ENCODE results near the gene AP4S1.
"Not testable (repeated sequence)": the region's sequence is repeated elsewhere in the genome, so short reads cannot be mapped to it uniquely, and the experiment has no call there.

Gene AP4S1

DNA sequence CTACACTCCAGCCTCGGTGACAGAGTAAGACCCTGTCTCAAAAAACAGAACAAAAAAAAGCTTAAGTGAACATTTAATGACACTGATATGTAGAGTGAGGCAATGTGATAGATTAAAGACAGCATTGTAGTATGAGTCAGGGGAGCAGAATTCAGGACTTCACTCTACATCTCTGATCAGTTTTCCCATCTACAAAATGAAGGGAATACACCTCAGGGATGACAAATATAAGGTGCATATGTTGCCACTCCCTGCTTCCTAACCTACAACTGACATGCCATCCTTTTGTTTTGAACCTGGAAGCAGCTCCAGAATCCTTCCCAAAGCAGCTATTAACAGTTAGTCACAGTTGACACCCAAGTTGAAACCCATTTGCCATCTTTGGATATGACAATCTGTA, 31.6 kb downstream of the AP4S1 start:
- H3K4me3 ChIP-seq (ENCODE audit: low read length), result no peak overlapping the region
- TF ChIP-seq CTCF (conservative IDR thresholded peaks at IDR 0.05; ENCODE audit: low read depth, low read length), result no peak
- no peak for DNase-seq (ENCODE audit: low read depth)

DNA sequence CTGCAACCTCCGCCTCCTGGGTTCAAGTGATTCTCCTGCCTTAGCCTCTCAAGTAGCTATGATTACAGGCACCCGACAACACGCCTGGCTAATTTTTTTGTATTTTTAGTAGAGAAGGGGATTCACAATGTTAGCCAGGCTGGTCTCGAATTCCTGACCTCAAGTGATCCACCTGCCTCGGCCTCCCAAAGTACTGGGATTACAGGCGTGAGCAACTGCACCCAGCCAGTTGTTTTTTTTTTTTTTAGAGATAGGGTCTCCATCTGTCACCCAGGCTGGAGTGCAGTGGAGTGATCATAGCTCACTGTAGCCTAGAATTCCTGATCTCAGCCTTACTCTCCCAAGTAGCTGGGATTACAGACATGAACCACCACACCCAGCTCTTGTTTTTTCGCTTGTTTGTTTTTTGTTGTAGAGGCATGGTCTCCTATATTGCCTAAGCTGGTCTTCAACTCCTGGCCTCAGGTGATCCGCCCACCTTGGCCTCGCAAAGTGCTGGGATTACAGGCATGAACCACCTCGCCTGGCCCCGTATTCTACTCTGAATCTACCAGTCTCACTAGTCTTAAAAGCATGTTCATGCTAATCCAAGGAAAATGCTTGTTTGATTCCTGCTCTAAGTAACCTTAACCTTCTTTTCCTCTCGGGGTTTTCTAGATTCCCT, 32.4 kb downstream of the AP4S1 start:
- H3K4me3 ChIP-seq (ENCODE audit: low read length), result no peak overlapping the region

GRCh38 chr14:31059152-31059924, 33.9 kb downstream of the AP4S1 start:
- DNase-seq (ENCODE audit: low read depth), result peak; percentile 20

More for the DNA sequence above, 32.4 kb downstream of the AP4S1 start:
- DNase-seq (ENCODE audit: low read depth), result no peak
- TF ChIP-seq CTCF (conservative IDR thresholded peaks at IDR 0.05; ENCODE audit: low read depth, low read length), result no peak

DNA sequence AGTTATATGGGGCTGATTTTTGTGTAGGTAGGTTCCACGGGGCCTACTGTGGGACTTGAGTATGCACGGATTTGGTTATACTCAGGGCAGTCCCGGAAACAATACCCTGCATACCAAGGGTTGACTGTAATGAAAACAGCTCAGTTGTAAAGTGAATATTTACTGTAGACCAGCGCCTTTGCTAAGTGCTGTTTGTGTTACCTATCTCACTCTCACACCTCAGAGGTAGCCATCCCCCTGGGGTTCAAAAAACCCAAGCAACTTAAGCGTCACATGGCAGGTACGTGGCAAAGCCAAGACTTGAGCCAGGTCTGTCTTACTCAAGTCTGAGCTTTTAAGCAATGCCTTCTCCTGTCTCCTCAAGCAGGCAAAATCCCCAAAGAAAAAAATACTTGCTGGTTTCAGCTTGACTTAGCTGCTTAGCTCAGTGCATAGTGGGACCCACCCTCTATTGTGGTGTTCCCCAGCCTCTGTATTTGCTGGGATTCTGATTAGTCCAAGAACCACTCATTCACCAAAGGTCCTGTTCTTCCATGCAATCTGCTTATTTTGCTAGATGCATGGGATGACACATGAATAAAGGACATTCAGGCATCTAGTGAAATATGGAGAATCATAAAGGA, 34.9 kb downstream of the AP4S1 start:
- no peak overlapping the region for H3K4me3 ChIP-seq (ENCODE audit: low read length)
- no peak for TF ChIP-seq CTCF (conservative IDR thresholded peaks at IDR 0.05; ENCODE audit: low read depth, low read length)
- no peak for DNase-seq (ENCODE audit: low read depth)

More at GRCh38 chr14:31059152-31059924, 33.9 kb downstream of the AP4S1 start:
- H3K4me3 ChIP-seq (ENCODE audit: low read length), result no peak overlapping the region
- TF ChIP-seq CTCF (conservative IDR thresholded peaks at IDR 0.05; ENCODE audit: low read depth, low read length), result no peak

GRCh38 chr14:31062908-31063307, 37.5 kb downstream of the AP4S1 start:
- not testable (repeated sequence) for DNase-seq (ENCODE audit: low read depth); H3K4me3 ChIP-seq (ENCODE audit: low read length)

DNA sequence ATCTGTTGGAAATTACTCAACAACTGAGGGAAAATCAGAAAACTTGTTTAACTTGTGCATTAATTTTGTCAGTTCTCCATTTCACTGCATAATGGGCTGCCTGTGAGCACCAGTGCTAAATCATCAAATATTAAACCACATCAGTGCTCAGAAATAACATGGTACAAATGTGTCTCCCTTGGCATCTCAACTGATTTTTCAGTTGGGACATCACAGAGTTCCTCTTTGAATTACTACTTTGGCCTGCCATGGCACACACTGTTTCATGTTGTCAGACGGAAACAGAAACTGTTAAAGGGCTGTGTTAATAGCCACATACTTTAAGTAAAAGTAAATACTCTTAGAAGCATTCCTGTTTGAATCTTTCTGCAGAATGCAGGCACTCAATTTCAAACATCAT, 42.8 kb downstream of the AP4S1 start:
- DNase-seq (ENCODE audit: low read depth), result no peak
- TF ChIP-seq CTCF (conservative IDR thresholded peaks at IDR 0.05; ENCODE audit: low read depth, low read length), result no peak
- no peak overlapping the region for H3K4me3 ChIP-seq (ENCODE audit: low read length)

GRCh38 chr14:31069343-31069742, 43.9 kb downstream of the AP4S1 start:
- TF ChIP-seq CTCF (conservative IDR thresholded peaks at IDR 0.05; ENCODE audit: low read depth, low read length), result no peak
- H3K4me3 ChIP-seq (ENCODE audit: low read length), result no peak overlapping the region
- DNase-seq (ENCODE audit: low read depth), result no peak

Measured in retinal pigment epithelial cell (primary cell).